DND-41 (cell line): Measurements from ENCODE around the gene LRP5.

ENCODE experiments used
- EZH2 ChIP-seq: IDR thresholded peaks from 3 replicates; pipeline ENCODE4 v1.6.1; 2012; ENCODE audit warnings: borderline replicate concordance, low read depth, mild to moderate bottlenecking, moderate library complexity, low read length, inconsistent platforms; ENCODE audit not compliant: severe bottlenecking
- TF ChIP-seq, protein P1 (sequence below): IDR thresholded peaks from 2 replicates; pipeline ENCODE4 v1.5.1; 2012; ENCODE audit warnings: borderline replicate concordance, low read length, moderate library complexity, mild to moderate bottlenecking; ENCODE audit not compliant: poor library complexity, severe bottlenecking; ENCODE audit errors: extremely low read depth

DNA sequence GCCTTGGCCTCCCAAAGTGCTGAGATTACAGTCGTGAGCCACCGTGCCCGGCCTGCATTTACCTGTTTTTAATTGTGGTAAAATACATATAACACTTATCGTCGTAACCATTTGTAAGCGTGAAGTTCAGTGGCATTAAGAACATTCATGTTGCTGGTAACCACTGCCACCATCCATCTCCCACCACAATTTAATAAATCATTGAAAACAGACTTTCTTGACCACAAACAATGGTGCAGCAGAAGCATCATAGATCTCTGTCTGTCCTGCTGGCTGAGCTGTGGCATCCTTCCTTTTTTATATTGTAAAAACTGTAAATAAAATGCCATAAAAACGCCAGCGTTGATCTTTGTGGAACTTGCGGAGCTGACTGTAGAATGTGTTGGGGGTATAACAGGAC, 24.3 kb downstream of the LRP5 start:
- TF ChIP-seq, protein P1, sequence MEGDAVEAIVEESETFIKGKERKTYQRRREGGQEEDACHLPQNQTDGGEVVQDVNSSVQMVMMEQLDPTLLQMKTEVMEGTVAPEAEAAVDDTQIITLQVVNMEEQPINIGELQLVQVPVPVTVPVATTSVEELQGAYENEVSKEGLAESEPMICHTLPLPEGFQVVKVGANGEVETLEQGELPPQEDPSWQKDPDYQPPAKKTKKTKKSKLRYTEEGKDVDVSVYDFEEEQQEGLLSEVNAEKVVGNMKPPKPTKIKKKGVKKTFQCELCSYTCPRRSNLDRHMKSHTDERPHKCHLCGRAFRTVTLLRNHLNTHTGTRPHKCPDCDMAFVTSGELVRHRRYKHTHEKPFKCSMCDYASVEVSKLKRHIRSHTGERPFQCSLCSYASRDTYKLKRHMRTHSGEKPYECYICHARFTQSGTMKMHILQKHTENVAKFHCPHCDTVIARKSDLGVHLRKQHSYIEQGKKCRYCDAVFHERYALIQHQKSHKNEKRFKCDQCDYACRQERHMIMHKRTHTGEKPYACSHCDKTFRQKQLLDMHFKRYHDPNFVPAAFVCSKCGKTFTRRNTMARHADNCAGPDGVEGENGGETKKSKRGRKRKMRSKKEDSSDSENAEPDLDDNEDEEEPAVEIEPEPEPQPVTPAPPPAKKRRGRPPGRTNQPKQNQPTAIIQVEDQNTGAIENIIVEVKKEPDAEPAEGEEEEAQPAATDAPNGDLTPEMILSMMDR = no peak
- no peak for TF ChIP-seq EZH2
